Measurements from ENCODE around the gene AMOT. TPM values are rescaled to one million over a fixed set of nuclear protein-coding genes. Genes with fewer than 3 reads are reported as not detected.

Gene AMOT
- total RNA-seq, 1 experiment from 2014 or later: 4.0 TPM

- H3K9me3 ChIP-seq (ENCODE audit: control insufficient read depth, insufficient read depth, low read depth, low read length): no peaks in the 10 kb centered on the region
- in situ Hi-C loops (cut with HindIII; ENCODE audit: low pct_unique_long_range_greater_than_20kb, low sequenced_read_pairs): no loop called here
- no peak for ATAC-seq
- 0 out of 2 replicates have a peak, but pooled peaks cover 2% of the 10 kb centered on the region for H3K4me1 ChIP-seq (ENCODE audit: control insufficient read depth, insufficient read depth, low read length)
- POLR2A ChIA-PET: no interaction called here
- intact Hi-C loops (cut with micrococcal nuclease; ENCODE audit: unreplicated experiment): no loop called here
- H3K36me3 ChIP-seq (ENCODE audit: control insufficient read depth, insufficient read depth, low read length): no peaks in the 10 kb centered on the region
- DNase-seq (ENCODE audit: low read depth, low spot score): no peak
- no peak overlapping the region for H3K4me3 ChIP-seq (ENCODE audit: low read depth in 2 of 2, low read length in 2 of 2)
- no TSS peak for BruUV-seq (replicated peaks)
- TF ChIP-seq TCF7L2 (IDR thresholded peaks at IDR 0.05; ENCODE audit: low read depth, low read length): no peak
- TF ChIP-seq SIN3A (IDR thresholded peaks at IDR 0.05; ENCODE audit: borderline replicate concordance, insufficient read depth, low read depth, low read length): no peak
- TF ChIP-seq CTCF (IDR thresholded peaks at IDR 0.05): no peak
- TF ChIP-seq POLR2AphosphoS5 (IDR thresholded peaks at IDR 0.05; ENCODE audit: low read depth, low read length): no peak
- no peak for TF ChIP-seq REST (IDR thresholded peaks at IDR 0.05; ENCODE audit: insufficient read depth in 1 of 2, low read depth in 2 of 2, low read length in 1 of 2)
- CTCF ChIA-PET: no interaction called here
- H3K27me3 ChIP-seq (ENCODE audit: control insufficient read depth, insufficient read depth, low read length): no peaks in the 10 kb centered on the region
- no peak overlapping the region for H3K27ac ChIP-seq (ENCODE audit: low read length)
Observed at GRCh38 chrX:112844250-112844649, 3.6 kb upstream of the AMOT start.

- CTCF ChIA-PET: interaction anchor here (0.8 kb wide), 1 partner anchor 10 kb away, joined by 4 read pairs; no protein-coding TSS in a partner anchor
- Histone ChIP-seq H3K27me3 (ENCODE audit: control insufficient read depth, insufficient read depth, low read length) (no peaks in the 10 kb centered on the region), H3K4me1 (ENCODE audit: control insufficient read depth, insufficient read depth, low read length) (0 out of 2 replicates have a peak, but pooled peaks cover 2% of the 10 kb centered on the region), H3K27ac (ENCODE audit: low read length) (no peak overlapping the region), H3K4me3 (ENCODE audit: low read depth in 2 of 2, low read length in 2 of 2) (peak overlapping the region; percentile 65 to 91), H3K36me3 (ENCODE audit: control insufficient read depth, insufficient read depth, low read length) (no peaks in the 10 kb centered on the region), H3K9me3 (ENCODE audit: control insufficient read depth, insufficient read depth, low read depth, low read length) (no peaks in the 10 kb centered on the region)
- intact Hi-C loops (cut with micrococcal nuclease; ENCODE audit: unreplicated experiment) (no loop called here), in situ Hi-C loops (cut with HindIII; ENCODE audit: low pct_unique_long_range_greater_than_20kb, low sequenced_read_pairs) (no loop called here)
- no peak for TF ChIP-seq REST (IDR thresholded peaks at IDR 0.05; ENCODE audit: insufficient read depth in 1 of 2, low read depth in 2 of 2, low read length in 1 of 2)
- TF ChIP-seq POLR2AphosphoS5 (IDR thresholded peaks at IDR 0.05; ENCODE audit: low read depth, low read length): no peak
- TF ChIP-seq TCF7L2 (IDR thresholded peaks at IDR 0.05; ENCODE audit: low read depth, low read length): no peak
- TF ChIP-seq SIN3A (IDR thresholded peaks at IDR 0.05; ENCODE audit: borderline replicate concordance, insufficient read depth, low read depth, low read length): no peak
- no peak for TF ChIP-seq CTCF (IDR thresholded peaks at IDR 0.05)
- BruUV-seq (replicated peaks): no TSS peak
- POLR2A ChIA-PET: no interaction called here
- ATAC-seq (no peak), DNase-seq (ENCODE audit: low read depth, low spot score) (no peak)
Observed at GRCh38 chrX:112841820-112842157, 1.2 kb upstream of the AMOT start.

Measured in Panc1 (cell line).